Stimulated activated CD4-positive, alpha-beta T cell treated with anti-CD3 and anti-CD28 coated beads, TNF-alpha, amount 100 ng/mL, for 1 hour (primary cell): ENCODE results near the gene EEPD1.

ENCODE experiments used
- DNase-seq, 3 donors: peaks; one replicate each; pipeline ENCODE4 v3.0.0-alpha.2; 2020; ENCODE audit warnings: low read depth in 3 of 3, low spot score in 1 of 3

EEPD1 gene

GRCh38 chr7:36278620-36279172, 125.6 kb downstream of the EEPD1 start:
- DNase-seq, result no peak

GRCh38 chr7:36279200-36279925, 126.3 kb downstream of the EEPD1 start:
- DNase-seq, result no peak

- DNase-seq, result no peak
Observed at GRCh38 chr7:36279926-36280315, 126.9 kb downstream of the EEPD1 start.

GRCh38 chr7:36280840-36281812, 128.1 kb downstream of the EEPD1 start:
- no peak for DNase-seq

- DNase-seq, result no peak
Observed at GRCh38 chr7:36281945-36282717, 129.1 kb downstream of the EEPD1 start.

GRCh38 chr7:36283181-36283580, 130.1 kb downstream of the EEPD1 start:
- no peak for DNase-seq

- no peak for DNase-seq
Observed at GRCh38 chr7:36283711-36284130, 130.7 kb downstream of the EEPD1 start.

GRCh38 chr7:36284456-36285090, 131.5 kb downstream of the EEPD1 start:
- no peak for DNase-seq

- DNase-seq, result no peak
Observed at GRCh38 chr7:36285276-36285675, 132.2 kb downstream of the EEPD1 start.

GRCh38 chr7:36286226-36286625, 133.2 kb downstream of the EEPD1 start:
- DNase-seq, result peak in 2 of 3 donors; percentile 27 to 40

GRCh38 chr7:36286688-36287087, 133.6 kb downstream of the EEPD1 start:
- no peak for DNase-seq

GRCh38 chr7:36287371-36288241, 134.6 kb downstream of the EEPD1 start:
- DNase-seq, result no peak

GRCh38 chr7:36288501-36288900, 135.4 kb downstream of the EEPD1 start:
- no peak for DNase-seq

- DNase-seq, result no peak
Observed at GRCh38 chr7:36289833-36290661, 137.0 kb downstream of the EEPD1 start.

GRCh38 chr7:36291387-36292316, 138.6 kb downstream of the EEPD1 start:
- peak; percentile 35 to 69 (median 57) for DNase-seq

- no peak for DNase-seq
Observed at GRCh38 chr7:36295090-36295489, 142.0 kb downstream of the EEPD1 start.

GRCh38 chr7:36296284-36296683, 143.2 kb downstream of the EEPD1 start:
- no peak for DNase-seq
